K562 (cell line): Measurements from ENCODE around the gene CENPE. TPM values are rescaled to one million over a fixed set of nuclear protein-coding genes. Genes with fewer than 3 reads are reported as not detected.

ENCODE experiments used
- BRF2 ChIP-seq: IDR thresholded peaks from 3 replicates; pipeline ENCODE4 v1.6.1; 2011; ENCODE audit warnings: borderline replicate concordance, mild to moderate bottlenecking; ENCODE audit not compliant: insufficient read length, insufficient read depth
- CCNT2 ChIP-seq: IDR thresholded peaks from 2 replicates; pipeline ENCODE4 v1.6.1; 2011; ENCODE audit warnings: borderline replicate concordance, low read depth, mild to moderate bottlenecking, moderate library complexity, mixed read lengths, low read length; ENCODE audit not compliant: insufficient read length; ENCODE audit errors: extremely low read depth
- E4F1 ChIP-seq: fragments of 250-450 bp; sonication (Bioruptor Pico); IDR thresholded peaks from 2 replicates; pipeline ENCODE4 v1.5.0; 2021; ENCODE audit warnings: mild to moderate bottlenecking, borderline replicate concordance
- ETS1 ChIP-seq: conservative IDR thresholded peaks from 2 replicates; pipeline ENCODE4 v1.6.1; 2011; ENCODE audit warnings: low read depth, mild to moderate bottlenecking, low read length; ENCODE audit not compliant: control insufficient read depth
- HDAC8 ChIP-seq: fragments of 450-650 bp; IDR thresholded peaks from 2 replicates; pipeline ENCODE4 v1.6.1; 2016; ENCODE audit warnings: mild to moderate bottlenecking, missing genetic modification characterization, moderate library complexity, missing compliant biosample characterization
- KLF6 ChIP-seq: fragments of 250-450 bp; sonication (Bioruptor Pico); IDR thresholded peaks from 2 replicates; pipeline ENCODE4 v1.4.0; 2020; ENCODE audit warnings: mild to moderate bottlenecking, moderate library complexity, borderline replicate concordance
- PHF21A ChIP-seq: fragments of 450-650 bp; IDR thresholded peaks from 2 replicates; pipeline ENCODE4 v1.6.1; 2017; ENCODE audit warnings: low read depth, borderline replicate concordance
- POLR2AphosphoS5 ChIP-seq: IDR thresholded peaks from 2 replicates; pipeline ENCODE4 v1.6.1; 2011; ENCODE audit warnings: mild to moderate bottlenecking, low read depth, low read length, moderate library complexity; ENCODE audit not compliant: control insufficient read depth, insufficient read depth
- RBM14 ChIP-seq: fragments of 200-400 bp; formaldehyde crosslinking; IDR thresholded peaks from 2 replicates; pipeline ENCODE4 v1.6.1; 2018; ENCODE audit warnings: low read depth, mild to moderate bottlenecking, low read length, moderate library complexity, borderline replicate concordance; ENCODE audit not compliant: insufficient read depth
- ZNF512 ChIP-seq: IDR thresholded peaks from 2 replicates; pipeline ENCODE4 v1.6.1; 2016; ENCODE audit warnings: missing genetic modification characterization, missing compliant biosample characterization
- ZNF583 ChIP-seq: fragments of 250-450 bp; sonication (Bioruptor Pico); IDR thresholded peaks from 2 replicates; pipeline ENCODE4 v1.4.0; 2020
- ZNF766 ChIP-seq: fragments of 200-800 bp; sonication (Bioruptor generic); conservative IDR thresholded peaks from 2 replicates; pipeline ENCODE4 v1.6.1; 2016; ENCODE audit warnings: missing genetic modification characterization, missing compliant biosample characterization
- ZNF830 ChIP-seq: fragments of 250-450 bp; sonication (Bioruptor Pico); IDR thresholded peaks from 2 replicates; pipeline ENCODE4 v1.5.0; 2021; ENCODE audit warnings: mild to moderate bottlenecking
- polyA plus RNA-seq, 8 experiments: library from polyadenylated mRNA; depleted of rRNA in 4 of 8; stranded (reverse) in 5 of 8; unstranded in 3 of 8; fragments of >200 nt; fragmentation: Nextera tagmentation in 2 of 8; fragmentation: Illumina TruSeq in 1 of 8; extraction: Ambion mirVana in 2 of 8; extraction: Trizol in 1 of 8; gene quantifications; 2 replicates each; pipeline versions ENCODE4 v1.2.1 to v1.2.3, GENCODE V29; 2011 to 2014; ENCODE audit warnings: inconsistent platforms in 1 of 8, missing spikeins in 1 of 8
- total RNA-seq, 7 experiments: library from RNA; depleted of rRNA in 6 of 7; stranded (reverse); fragments of >200 nt in 6 of 7; fragmentation: Illumina TruSeq in 2 of 7; extraction: Trizol in 2 of 7; gene quantifications; 2 replicates each; pipeline versions ENCODE4 v1.2.1 to v1.2.3, GENCODE V29; 2011 to 2021; ENCODE audit warnings: low replicate concordance in 1 of 7
- TF ChIP-seq, protein P1 (sequence below): sonication (generic); formaldehyde crosslinking; IDR thresholded peaks from 2 replicates; pipeline ENCODE4 v1.8.1; 2022; ENCODE audit warnings: missing genetic modification reagents

Gene CENPE
- total and polyA plus RNA-seq, 9 of the 15 experiments (the other 6 are each of a cell fraction or from before 2014, with no cell fraction given), result 9.9 to 53.2 (median 27.4) TPM

DNA sequence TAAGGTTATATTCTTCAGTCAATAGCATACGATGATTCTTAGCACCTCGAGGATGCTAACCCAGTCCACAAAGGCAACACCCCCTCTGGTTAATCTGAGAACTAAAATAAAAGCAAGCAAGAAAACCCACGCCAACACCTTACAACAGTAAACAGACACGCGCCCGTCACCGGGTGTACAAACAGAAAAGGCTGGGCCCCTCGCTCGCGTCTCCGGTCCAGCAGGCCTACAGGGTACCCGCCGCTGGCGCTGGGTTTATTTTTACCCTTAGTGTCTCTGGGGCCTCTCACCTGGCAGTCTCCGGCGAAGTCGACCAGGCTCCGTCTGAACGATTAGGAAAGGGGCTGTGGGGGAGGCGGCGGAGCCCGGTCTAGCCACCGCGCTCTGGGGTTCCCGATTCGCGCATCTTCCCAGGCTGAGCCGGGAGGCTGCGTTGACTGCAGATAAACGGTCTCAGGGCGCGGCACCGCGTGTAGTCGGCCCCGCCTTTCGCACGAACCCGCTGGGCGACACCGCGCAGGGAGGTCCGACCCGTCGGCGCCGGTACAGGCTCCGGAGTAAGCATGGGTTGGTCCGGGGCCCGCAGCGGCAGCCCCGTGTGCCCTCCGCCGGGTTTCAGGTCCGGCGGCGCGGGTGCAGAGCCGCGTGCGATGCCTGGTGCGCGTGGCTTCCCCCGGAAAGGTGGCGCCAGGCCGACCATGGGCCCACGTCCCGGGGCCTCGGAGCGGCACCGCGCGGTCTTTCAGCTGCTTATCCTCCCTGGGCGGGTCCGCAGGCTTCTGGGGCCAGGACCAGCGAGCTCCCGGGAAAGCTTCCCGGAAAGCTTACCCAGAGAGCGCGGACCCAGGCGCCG, 122.0 kb downstream of the CENPE start (continued):
- TF ChIP-seq ZNF512 (tag), result no peak
- no peak for TF ChIP-seq ZNF830 (CRISPR knock-in tag)
- TF ChIP-seq CCNT2, result peak; percentile 61
- TF ChIP-seq, protein P1, sequence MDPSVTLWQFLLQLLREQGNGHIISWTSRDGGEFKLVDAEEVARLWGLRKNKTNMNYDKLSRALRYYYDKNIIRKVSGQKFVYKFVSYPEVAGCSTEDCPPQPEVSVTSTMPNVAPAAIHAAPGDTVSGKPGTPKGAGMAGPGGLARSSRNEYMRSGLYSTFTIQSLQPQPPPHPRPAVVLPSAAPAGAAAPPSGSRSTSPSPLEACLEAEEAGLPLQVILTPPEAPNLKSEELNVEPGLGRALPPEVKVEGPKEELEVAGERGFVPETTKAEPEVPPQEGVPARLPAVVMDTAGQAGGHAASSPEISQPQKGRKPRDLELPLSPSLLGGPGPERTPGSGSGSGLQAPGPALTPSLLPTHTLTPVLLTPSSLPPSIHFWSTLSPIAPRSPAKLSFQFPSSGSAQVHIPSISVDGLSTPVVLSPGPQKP, result no peak
- peak; percentile 73 for TF ChIP-seq ZNF583 (CRISPR knock-in tag)
- no peak for TF ChIP-seq ZNF766 (CRISPR knock-in tag)
- TF ChIP-seq POLR2AphosphoS5, result peak; percentile 31; the same call in 1 of the 2 replicates
- no peak for TF ChIP-seq PHF21A
- no peak for TF ChIP-seq E4F1 (CRISPR knock-in tag)
- TF ChIP-seq KLF6, result no peak
- no peak for TF ChIP-seq BRF2
- TF ChIP-seq HDAC8 (tag), result 0 out of 2 replicates have a peak, but pooled peaks have one; percentile 33
- peak; percentile 62; the same call in 1 of the 2 replicates for TF ChIP-seq ETS1
- TF ChIP-seq RBM14, result 0 out of 2 replicates have a peak, but pooled peaks have one; percentile 67
